ENCODE data around the gene NR2E3. TPM values are rescaled to one million over a fixed set of nuclear protein-coding genes. Genes with fewer than 3 reads are reported as not detected.

Gene NR2E3
- total and polyA plus RNA-seq, 2 of the 13 experiments (the other 11 are each of a cell fraction or from before 2014, with no cell fraction given) = not detected

DNA sequence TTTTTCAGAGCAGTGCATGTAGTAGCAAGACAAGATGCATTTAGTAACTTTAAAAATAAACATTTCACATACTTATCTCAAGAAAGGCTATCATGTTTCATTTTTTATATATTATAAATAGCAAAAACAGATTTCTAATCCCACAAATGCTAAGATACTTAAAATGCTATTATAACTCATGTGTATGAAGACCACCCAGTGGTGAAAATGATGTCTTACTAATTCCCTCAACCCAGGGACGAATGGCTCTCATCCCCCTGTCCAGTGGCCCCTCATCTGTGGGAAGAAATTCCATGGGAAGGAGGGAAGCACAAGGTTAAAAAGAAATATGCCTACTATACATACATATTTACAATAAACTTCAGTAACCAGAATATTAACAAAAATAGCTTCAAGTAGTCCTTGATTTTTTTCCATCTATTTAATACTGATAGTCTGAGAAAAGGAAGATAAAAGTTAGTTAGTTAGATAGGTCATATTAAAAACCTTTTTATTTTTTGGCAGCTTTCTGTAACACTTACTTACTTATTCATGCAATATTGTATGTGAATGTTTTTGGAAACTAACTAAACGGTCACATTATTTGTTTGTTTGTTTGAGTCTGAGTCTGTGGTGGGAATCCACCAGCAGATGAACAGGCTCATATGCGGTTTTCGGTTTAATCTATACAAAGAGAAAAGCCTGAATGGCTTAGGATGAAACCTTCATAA, 14.8 kb downstream of the NR2E3 start (continued):
- TF ChIP-seq ZNF543 (CRISPR knock-in tag; IDR thresholded peaks at IDR 0.05) = no peak
- TF ChIP-seq ZNF790 (CRISPR knock-in tag; IDR thresholded peaks at IDR 0.05; ENCODE audit: borderline replicate concordance) = no peak
- TF ChIP-seq, protein P1, sequence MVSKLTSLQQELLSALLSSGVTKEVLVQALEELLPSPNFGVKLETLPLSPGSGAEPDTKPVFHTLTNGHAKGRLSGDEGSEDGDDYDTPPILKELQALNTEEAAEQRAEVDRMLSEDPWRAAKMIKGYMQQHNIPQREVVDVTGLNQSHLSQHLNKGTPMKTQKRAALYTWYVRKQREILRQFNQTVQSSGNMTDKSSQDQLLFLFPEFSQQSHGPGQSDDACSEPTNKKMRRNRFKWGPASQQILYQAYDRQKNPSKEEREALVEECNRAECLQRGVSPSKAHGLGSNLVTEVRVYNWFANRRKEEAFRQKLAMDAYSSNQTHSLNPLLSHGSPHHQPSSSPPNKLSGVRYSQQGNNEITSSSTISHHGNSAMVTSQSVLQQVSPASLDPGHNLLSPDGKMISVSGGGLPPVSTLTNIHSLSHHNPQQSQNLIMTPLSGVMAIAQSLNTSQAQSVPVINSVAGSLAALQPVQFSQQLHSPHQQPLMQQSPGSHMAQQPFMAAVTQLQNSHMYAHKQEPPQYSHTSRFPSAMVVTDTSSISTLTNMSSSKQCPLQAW (CRISPR knock-in tag; IDR thresholded peaks at IDR 0.05) = no peak
- TF ChIP-seq, protein P2, sequence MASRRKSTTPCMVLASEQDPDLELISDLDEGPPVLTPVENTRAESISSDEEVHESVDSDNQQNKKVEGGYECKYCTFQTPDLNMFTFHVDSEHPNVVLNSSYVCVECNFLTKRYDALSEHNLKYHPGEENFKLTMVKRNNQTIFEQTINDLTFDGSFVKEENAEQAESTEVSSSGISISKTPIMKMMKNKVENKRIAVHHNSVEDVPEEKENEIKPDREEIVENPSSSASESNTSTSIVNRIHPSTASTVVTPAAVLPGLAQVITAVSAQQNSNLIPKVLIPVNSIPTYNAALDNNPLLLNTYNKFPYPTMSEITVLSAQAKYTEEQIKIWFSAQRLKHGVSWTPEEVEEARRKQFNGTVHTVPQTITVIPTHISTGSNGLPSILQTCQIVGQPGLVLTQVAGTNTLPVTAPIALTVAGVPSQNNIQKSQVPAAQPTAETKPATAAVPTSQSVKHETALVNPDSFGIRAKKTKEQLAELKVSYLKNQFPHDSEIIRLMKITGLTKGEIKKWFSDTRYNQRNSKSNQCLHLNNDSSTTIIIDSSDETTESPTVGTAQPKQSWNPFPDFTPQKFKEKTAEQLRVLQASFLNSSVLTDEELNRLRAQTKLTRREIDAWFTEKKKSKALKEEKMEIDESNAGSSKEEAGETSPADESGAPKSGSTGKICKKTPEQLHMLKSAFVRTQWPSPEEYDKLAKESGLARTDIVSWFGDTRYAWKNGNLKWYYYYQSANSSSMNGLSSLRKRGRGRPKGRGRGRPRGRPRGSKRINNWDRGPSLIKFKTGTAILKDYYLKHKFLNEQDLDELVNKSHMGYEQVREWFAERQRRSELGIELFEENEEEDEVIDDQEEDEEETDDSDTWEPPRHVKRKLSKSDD (CRISPR knock-in tag; IDR thresholded peaks at IDR 0.05; ENCODE audit: low read depth) = no peak
- no peak for TF ChIP-seq HNF4A (CRISPR knock-in tag; IDR thresholded peaks at IDR 0.05)
- TF ChIP-seq SIN3A (IDR thresholded peaks at IDR 0.05; ENCODE audit: borderline replicate concordance, low read depth, low read length) = no peak
- TF ChIP-seq, protein P3, sequence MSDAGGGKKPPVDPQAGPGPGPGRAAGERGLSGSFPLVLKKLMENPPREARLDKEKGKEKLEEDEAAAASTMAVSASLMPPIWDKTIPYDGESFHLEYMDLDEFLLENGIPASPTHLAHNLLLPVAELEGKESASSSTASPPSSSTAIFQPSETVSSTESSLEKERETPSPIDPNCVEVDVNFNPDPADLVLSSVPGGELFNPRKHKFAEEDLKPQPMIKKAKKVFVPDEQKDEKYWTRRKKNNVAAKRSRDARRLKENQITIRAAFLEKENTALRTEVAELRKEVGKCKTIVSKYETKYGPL (CRISPR knock-in tag; IDR thresholded peaks at IDR 0.05) = no peak

Measured in HepG2 (cell line).